GM12874 (cell line): ENCODE data around the gene SETD1B.

Experiments
- TF ChIP-seq, protein P1 (sequence below): IDR thresholded peaks from 2 replicates; pipeline ENCODE4 v1.5.1; 2011; ENCODE audit warnings: low read depth, mild to moderate bottlenecking, control low read depth, low read length, moderate library complexity; ENCODE audit not compliant: insufficient read depth

The SETD1B gene

GRCh38 chr12:121814429-121815119, 10.8 kb downstream of the SETD1B start:
- TF ChIP-seq, protein P1, sequence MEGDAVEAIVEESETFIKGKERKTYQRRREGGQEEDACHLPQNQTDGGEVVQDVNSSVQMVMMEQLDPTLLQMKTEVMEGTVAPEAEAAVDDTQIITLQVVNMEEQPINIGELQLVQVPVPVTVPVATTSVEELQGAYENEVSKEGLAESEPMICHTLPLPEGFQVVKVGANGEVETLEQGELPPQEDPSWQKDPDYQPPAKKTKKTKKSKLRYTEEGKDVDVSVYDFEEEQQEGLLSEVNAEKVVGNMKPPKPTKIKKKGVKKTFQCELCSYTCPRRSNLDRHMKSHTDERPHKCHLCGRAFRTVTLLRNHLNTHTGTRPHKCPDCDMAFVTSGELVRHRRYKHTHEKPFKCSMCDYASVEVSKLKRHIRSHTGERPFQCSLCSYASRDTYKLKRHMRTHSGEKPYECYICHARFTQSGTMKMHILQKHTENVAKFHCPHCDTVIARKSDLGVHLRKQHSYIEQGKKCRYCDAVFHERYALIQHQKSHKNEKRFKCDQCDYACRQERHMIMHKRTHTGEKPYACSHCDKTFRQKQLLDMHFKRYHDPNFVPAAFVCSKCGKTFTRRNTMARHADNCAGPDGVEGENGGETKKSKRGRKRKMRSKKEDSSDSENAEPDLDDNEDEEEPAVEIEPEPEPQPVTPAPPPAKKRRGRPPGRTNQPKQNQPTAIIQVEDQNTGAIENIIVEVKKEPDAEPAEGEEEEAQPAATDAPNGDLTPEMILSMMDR: no peak

DNA sequence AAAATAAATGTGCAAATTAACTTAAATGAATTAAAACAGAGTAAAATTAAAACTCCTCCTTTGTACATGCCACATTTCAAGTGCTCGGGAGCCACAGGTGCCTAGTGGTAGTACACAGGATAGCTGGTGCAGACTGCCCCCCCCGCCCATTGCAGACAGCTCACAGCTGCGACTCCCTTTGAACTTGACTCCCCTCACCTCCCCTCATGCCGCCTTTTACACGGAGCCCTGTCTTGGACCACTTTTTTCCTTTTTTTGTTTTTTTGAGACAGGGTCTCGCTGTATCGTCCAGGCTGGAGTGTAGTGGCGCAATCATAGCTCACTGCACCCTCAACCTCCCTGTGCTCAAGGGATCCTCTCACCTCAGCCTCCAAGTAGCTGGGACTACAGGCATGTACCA, 11.5 kb downstream of the SETD1B start:
- TF ChIP-seq, protein P1: no peak

DNA sequence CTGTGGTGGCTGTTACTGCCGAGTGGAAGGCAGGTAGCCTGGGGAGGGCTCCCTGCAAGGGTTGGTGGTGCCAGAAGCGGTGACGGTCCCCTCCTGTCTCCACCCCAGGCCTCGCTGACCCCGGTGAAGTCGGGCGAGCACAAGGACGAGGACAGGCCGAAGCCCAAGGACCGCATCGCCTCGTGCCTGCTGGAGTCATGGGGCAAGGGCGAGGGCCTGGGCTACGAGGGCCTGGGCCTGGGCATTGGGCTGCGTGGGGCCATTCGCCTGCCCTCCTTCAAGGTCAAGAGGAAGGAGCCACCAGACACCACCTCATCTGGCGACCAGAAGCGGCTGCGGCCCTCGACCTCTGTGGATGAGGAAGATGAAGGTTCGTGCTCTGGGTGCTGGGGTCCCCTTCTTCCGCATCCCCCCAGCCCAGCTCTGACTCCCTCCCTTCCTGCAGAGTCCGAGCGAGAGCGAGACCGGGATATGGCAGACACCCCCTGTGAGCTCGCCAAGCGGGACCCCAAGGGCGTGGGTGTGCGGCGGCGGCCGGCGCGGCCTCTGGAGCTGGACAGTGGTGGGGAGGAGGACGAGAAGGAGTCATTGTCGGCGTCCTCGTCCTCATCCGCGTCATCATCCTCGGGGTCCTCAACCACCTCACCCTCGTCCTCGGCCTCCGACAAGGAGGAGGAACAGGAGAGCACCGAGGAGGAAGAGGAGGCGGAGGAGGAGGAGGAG, 13.3 kb downstream of the SETD1B start:
- TF ChIP-seq, protein P1: no peak

- TF ChIP-seq, protein P1: no peak
These were observed 13.8 kb downstream of the SETD1B start for GRCh38 chr12:121817648-121818043.

- TF ChIP-seq, protein P1: no peak
These were observed 15.6 kb downstream of the SETD1B start for GRCh38 chr12:121819212-121819949.

GRCh38 chr12:121820056-121820455, 16.2 kb downstream of the SETD1B start:
- TF ChIP-seq, protein P1: no peak

GRCh38 chr12:121822393-121823100, 18.7 kb downstream of the SETD1B start:
- TF ChIP-seq, protein P1: no peak
